ENCODE data around the gene TNK1.

DNA sequence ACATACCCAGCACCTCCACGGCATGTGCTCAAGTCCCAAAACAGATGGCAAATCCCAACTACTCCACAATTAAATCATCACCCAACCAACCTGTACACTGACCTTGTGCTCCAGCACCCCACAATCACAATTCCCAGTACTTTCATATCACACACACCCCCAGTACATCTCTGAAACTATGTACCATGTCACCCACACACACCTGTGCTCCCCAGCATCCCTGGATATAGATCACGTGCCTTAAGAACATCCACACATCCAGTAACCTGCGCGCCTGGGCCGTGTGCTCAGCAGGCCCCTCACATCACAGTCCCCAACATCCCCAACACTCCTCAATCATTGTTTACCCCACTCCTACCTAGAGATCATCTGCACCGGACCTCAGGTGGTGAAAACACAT, 28.8 kb downstream of the TNK1 start:
- TF ChIP-seq ZNF501 (tag by site-specific recombination; IDR thresholded peaks at IDR 0.05) (no peak), ZNF585B (tag by site-specific recombination; IDR thresholded peaks at IDR 0.05) (no peak), SP3 (tag by site-specific recombination; IDR thresholded peaks at IDR 0.05) (no peak), HOXC10 (CRISPR knock-in tag; IDR thresholded peaks at IDR 0.05) (no peak), ZNF768 (tag by site-specific recombination; IDR thresholded peaks at IDR 0.05) (no peak), ZNF660 (tag by site-specific recombination; IDR thresholded peaks at IDR 0.05) (no peak), ZNF366 (tag by site-specific recombination; conservative IDR thresholded peaks at IDR 0.05) (no peak), KLF9 (tag by site-specific recombination; IDR thresholded peaks at IDR 0.05; ENCODE audit: low read depth) (no peak)
- TF ChIP-seq, protein P1, sequence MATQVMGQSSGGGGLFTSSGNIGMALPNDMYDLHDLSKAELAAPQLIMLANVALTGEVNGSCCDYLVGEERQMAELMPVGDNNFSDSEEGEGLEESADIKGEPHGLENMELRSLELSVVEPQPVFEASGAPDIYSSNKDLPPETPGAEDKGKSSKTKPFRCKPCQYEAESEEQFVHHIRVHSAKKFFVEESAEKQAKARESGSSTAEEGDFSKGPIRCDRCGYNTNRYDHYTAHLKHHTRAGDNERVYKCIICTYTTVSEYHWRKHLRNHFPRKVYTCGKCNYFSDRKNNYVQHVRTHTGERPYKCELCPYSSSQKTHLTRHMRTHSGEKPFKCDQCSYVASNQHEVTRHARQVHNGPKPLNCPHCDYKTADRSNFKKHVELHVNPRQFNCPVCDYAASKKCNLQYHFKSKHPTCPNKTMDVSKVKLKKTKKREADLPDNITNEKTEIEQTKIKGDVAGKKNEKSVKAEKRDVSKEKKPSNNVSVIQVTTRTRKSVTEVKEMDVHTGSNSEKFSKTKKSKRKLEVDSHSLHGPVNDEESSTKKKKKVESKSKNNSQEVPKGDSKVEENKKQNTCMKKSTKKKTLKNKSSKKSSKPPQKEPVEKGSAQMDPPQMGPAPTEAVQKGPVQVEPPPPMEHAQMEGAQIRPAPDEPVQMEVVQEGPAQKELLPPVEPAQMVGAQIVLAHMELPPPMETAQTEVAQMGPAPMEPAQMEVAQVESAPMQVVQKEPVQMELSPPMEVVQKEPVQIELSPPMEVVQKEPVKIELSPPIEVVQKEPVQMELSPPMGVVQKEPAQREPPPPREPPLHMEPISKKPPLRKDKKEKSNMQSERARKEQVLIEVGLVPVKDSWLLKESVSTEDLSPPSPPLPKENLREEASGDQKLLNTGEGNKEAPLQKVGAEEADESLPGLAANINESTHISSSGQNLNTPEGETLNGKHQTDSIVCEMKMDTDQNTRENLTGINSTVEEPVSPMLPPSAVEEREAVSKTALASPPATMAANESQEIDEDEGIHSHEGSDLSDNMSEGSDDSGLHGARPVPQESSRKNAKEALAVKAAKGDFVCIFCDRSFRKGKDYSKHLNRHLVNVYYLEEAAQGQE (tag by site-specific recombination; IDR thresholded peaks at IDR 0.05): no peak
- TF ChIP-seq, protein P2, sequence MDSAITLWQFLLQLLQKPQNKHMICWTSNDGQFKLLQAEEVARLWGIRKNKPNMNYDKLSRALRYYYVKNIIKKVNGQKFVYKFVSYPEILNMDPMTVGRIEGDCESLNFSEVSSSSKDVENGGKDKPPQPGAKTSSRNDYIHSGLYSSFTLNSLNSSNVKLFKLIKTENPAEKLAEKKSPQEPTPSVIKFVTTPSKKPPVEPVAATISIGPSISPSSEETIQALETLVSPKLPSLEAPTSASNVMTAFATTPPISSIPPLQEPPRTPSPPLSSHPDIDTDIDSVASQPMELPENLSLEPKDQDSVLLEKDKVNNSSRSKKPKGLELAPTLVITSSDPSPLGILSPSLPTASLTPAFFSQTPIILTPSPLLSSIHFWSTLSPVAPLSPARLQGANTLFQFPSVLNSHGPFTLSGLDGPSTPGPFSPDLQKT (IDR thresholded peaks at IDR 0.05; ENCODE audit: borderline replicate concordance, low read depth, low read length): no peak
- TF ChIP-seq, protein P3, sequence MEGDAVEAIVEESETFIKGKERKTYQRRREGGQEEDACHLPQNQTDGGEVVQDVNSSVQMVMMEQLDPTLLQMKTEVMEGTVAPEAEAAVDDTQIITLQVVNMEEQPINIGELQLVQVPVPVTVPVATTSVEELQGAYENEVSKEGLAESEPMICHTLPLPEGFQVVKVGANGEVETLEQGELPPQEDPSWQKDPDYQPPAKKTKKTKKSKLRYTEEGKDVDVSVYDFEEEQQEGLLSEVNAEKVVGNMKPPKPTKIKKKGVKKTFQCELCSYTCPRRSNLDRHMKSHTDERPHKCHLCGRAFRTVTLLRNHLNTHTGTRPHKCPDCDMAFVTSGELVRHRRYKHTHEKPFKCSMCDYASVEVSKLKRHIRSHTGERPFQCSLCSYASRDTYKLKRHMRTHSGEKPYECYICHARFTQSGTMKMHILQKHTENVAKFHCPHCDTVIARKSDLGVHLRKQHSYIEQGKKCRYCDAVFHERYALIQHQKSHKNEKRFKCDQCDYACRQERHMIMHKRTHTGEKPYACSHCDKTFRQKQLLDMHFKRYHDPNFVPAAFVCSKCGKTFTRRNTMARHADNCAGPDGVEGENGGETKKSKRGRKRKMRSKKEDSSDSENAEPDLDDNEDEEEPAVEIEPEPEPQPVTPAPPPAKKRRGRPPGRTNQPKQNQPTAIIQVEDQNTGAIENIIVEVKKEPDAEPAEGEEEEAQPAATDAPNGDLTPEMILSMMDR (tag by site-specific recombination; IDR thresholded peaks at IDR 0.05): no peak
- TF ChIP-seq, protein P4, sequence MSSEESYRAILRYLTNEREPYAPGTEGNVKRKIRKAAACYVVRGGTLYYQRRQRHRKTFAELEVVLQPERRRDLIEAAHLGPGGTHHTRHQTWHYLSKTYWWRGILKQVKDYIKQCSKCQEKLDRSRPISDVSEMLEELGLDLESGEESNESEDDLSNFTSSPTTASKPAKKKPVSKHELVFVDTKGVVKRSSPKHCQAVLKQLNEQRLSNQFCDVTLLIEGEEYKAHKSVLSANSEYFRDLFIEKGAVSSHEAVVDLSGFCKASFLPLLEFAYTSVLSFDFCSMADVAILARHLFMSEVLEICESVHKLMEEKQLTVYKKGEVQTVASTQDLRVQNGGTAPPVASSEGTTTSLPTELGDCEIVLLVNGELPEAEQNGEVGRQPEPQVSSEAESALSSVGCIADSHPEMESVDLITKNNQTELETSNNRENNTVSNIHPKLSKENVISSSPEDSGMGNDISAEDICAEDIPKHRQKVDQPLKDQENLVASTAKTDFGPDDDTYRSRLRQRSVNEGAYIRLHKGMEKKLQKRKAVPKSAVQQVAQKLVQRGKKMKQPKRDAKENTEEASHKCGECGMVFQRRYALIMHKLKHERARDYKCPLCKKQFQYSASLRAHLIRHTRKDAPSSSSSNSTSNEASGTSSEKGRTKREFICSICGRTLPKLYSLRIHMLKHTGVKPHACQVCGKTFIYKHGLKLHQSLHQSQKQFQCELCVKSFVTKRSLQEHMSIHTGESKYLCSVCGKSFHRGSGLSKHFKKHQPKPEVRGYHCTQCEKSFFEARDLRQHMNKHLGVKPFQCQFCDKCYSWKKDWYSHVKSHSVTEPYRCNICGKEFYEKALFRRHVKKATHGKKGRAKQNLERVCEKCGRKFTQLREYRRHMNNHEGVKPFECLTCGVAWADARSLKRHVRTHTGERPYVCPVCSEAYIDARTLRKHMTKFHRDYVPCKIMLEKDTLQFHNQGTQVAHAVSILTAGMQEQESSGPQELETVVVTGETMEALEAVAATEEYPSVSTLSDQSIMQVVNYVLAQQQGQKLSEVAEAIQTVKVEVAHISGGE (tag by site-specific recombination; conservative IDR thresholded peaks at IDR 0.05; ENCODE audit: low read depth): no peak
- TF ChIP-seq, protein P5, sequence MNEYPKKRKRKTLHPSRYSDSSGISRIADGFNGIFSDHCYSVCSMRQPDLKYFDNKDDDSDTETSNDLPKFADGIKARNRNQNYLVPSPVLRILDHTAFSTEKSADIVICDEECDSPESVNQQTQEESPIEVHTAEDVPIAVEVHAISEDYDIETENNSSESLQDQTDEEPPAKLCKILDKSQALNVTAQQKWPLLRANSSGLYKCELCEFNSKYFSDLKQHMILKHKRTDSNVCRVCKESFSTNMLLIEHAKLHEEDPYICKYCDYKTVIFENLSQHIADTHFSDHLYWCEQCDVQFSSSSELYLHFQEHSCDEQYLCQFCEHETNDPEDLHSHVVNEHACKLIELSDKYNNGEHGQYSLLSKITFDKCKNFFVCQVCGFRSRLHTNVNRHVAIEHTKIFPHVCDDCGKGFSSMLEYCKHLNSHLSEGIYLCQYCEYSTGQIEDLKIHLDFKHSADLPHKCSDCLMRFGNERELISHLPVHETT (tag by site-specific recombination; IDR thresholded peaks at IDR 0.05): no peak

All from HEK293 (cell line).